BLaER1 (cell line): ENCODE measurements around the gene TEX35.

Experiments used
- H3K27ac ChIP-seq: shearing (Covaris generic); formaldehyde crosslinking; 2 replicates; pipeline ENCODE4 v1.8.1; 2022
- H3K27me3 ChIP-seq: shearing (Covaris generic); formaldehyde crosslinking; 2 replicates; pipeline ENCODE4 v1.8.1; 2022
- H3K36me3 ChIP-seq: shearing (Covaris generic); formaldehyde crosslinking; 2 replicates; pipeline ENCODE4 v1.8.1; 2022
- H3K4me1 ChIP-seq: shearing (Covaris generic); formaldehyde crosslinking; 2 replicates; pipeline ENCODE4 v1.8.1; 2022
- H3K4me2 ChIP-seq: shearing (Covaris generic); formaldehyde crosslinking; 2 replicates; pipeline ENCODE4 v1.8.1; 2022
- H3K4me3 ChIP-seq: shearing (Covaris generic); formaldehyde crosslinking; 2 replicates; pipeline ENCODE4 v1.8.1; 2022
- H3K9ac ChIP-seq: shearing (Covaris generic); formaldehyde crosslinking; 2 replicates; pipeline ENCODE4 v1.8.1; 2022
- H3K9me3 ChIP-seq: shearing (Covaris generic); formaldehyde crosslinking; 2 replicates; pipeline ENCODE4 v1.8.1; 2022
- H4K20me1 ChIP-seq: shearing (Covaris generic); formaldehyde crosslinking; 2 replicates; pipeline ENCODE4 v1.8.1; 2022
- Cebpa-rat ChIP-seq: shearing (Covaris generic); IDR thresholded peaks from 2 replicates; pipeline ENCODE4 v1.8.1; 2022

The TEX35 gene

DNA sequence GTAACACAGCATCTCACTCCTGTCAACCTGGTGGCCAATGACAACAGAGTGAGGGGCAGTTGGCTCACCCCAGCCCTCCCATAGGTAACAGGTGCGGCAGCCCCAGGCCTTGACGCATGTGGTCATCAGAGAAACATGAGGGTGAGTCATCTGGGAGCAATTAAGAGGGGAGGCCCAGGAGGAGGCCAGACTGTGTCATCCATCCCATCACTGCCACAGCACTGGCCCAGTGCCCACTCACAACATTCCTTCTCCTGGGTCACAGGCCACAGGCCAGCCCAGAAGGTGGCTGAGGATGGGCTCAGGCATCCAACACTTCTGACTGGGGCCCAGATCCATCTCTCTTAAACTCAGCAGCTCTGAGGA is 17.1 kb downstream of the TEX35 start:
- H3K27ac ChIP-seq, result no peak overlapping the region
- H3K9ac ChIP-seq, result no peak overlapping the region

DNA sequence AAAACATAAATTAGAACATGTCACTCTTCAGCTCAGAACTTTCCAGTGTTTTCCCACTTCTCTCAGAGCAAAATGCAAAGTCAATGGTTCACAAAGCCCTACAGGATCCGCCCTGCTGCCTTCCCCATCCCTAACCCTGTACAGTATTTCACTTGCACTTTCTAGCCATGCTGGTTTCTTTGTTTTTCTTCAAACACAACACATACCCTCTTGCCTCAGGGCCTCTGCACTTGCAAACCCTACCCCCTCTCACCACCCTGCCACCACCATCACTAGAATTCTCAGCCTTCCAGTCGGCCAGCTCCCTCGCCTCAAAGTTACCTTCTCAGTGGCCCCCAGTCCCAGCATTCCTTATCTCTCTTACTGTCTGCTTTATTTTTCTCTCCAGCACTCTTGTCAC is 17.6 kb downstream of the TEX35 start:
- no peak overlapping the region for H3K9ac ChIP-seq
- no peaks in the 10 kb centered on the region for H3K4me1 ChIP-seq
- no peaks in the 10 kb centered on the region for H3K36me3 ChIP-seq
- H3K4me2 ChIP-seq, result no peak overlapping the region
- no peak overlapping the region for H3K27ac ChIP-seq
- TF ChIP-seq Cebpa-rat, result no peak
- H4K20me1 ChIP-seq, result no peaks in the 10 kb centered on the region
- no peaks in the 10 kb centered on the region for H3K9me3 ChIP-seq
- H3K4me3 ChIP-seq, result no peak overlapping the region
- H3K27me3 ChIP-seq, result no peaks in the 10 kb centered on the region

More for the DNA sequence above, 17.1 kb downstream of the TEX35 start:
- Histone ChIP-seq H3K36me3 (no peaks in the 10 kb centered on the region), H3K27me3 (no peaks in the 10 kb centered on the region), H3K4me1 (no peaks in the 10 kb centered on the region), H3K9me3 (no peaks in the 10 kb centered on the region), H3K4me2 (no peak overlapping the region), H4K20me1 (no peaks in the 10 kb centered on the region), H3K4me3 (no peak overlapping the region)
- no peak for TF ChIP-seq Cebpa-rat

DNA sequence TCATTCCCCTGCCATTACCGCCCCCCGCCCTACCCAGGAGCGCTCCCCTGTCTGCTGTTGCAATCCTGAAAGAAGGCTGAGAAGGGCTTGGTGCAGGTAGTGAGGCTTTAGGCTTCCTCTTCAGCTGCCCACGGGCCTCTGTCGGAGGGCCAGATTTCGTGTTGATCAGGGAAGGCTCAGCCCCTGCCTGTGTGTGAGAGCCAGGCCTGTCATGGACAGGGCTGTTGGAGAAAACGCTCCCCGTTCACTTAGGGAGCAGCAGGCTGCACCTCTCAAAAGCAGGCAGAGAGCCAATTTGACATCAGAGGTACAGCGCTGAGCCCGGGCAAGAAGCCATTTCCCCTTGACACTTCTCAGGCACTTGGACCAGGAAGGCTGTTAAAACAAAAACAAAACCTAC is 19.0 kb downstream of the TEX35 start:
- Histone ChIP-seq H3K9ac (no peak overlapping the region), H4K20me1 (no peaks in the 10 kb centered on the region), H3K36me3 (no peaks in the 10 kb centered on the region), H3K4me1 (no peaks in the 10 kb centered on the region), H3K27me3 (no peaks in the 10 kb centered on the region), H3K9me3 (no peaks in the 10 kb centered on the region), H3K27ac (no peak overlapping the region), H3K4me2 (no peak overlapping the region), H3K4me3 (no peak overlapping the region)
- TF ChIP-seq Cebpa-rat, result no peak

DNA sequence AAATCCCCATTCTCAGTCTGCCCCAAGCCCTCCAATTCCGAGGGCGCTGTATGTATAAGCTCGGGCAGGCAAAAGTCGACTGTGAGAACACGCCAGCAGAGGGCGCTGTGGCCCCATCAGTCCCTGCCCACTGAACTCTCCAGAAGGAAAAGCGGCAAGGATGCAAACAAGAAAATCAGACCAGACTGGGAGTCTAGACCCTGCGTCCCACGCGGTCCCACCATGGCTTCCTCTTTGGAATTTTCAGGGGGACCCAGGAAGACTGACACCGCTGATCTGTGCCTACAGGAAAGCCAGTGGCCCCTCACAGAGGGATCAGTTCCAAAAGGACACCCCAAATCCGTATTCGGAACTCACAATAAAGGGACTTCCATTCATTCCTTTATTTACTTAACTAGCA is 19.5 kb downstream of the TEX35 start:
- Histone ChIP-seq H3K9me3 (no peaks in the 10 kb centered on the region), H3K4me2 (no peak overlapping the region), H3K27me3 (no peaks in the 10 kb centered on the region), H3K4me3 (no peak overlapping the region), H4K20me1 (no peaks in the 10 kb centered on the region), H3K9ac (no peak overlapping the region), H3K4me1 (no peaks in the 10 kb centered on the region), H3K27ac (no peak overlapping the region), H3K36me3 (no peaks in the 10 kb centered on the region)
- no peak for TF ChIP-seq Cebpa-rat

DNA sequence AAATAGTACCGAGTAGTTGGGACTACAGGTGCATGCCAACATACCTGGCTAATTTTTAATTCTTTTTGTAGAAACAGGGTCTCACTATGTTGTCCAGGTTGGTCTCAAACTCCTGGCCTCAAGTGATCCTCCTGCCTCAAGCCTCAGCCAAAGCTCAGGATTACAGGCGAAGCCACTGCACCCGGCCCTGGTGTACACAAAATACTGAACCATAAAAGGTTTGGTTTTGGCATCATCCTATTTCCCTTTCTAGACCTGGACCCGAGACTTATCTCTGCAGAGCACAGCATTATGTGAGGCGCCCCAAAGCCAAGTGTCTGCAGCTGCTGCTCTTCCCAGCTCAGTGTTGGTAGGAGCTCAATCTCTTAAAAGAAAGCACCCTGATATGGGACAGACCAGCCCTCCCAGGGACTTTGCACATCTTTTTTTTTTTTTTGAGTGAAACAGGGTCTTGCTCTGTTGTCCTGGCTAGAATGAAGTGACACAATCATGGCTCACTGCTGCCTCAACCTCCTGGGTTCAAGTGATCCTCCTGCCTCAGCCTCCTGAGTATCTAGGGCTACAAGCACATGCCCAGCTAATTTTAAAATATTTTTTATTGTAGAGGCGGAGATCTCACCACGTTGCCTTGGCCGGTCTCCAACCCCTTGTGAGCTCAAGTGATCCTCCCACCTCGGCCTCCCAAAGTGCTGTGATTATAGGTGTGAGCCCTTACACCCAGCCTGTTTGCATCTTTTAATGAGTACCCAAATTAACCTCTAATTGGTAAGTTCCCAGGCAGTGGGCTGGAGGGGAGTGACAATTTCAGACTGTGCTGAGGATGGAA is 20.4 kb downstream of the TEX35 start:
- no peak for TF ChIP-seq Cebpa-rat
- Histone ChIP-seq H3K4me1 (no peaks in the 10 kb centered on the region), H3K4me3 (no peak overlapping the region), H3K9ac (no peak overlapping the region), H3K27ac (no peak overlapping the region), H4K20me1 (no peaks in the 10 kb centered on the region), H3K27me3 (no peaks in the 10 kb centered on the region), H3K9me3 (no peaks in the 10 kb centered on the region), H3K36me3 (no peaks in the 10 kb centered on the region), H3K4me2 (no peak overlapping the region)

DNA sequence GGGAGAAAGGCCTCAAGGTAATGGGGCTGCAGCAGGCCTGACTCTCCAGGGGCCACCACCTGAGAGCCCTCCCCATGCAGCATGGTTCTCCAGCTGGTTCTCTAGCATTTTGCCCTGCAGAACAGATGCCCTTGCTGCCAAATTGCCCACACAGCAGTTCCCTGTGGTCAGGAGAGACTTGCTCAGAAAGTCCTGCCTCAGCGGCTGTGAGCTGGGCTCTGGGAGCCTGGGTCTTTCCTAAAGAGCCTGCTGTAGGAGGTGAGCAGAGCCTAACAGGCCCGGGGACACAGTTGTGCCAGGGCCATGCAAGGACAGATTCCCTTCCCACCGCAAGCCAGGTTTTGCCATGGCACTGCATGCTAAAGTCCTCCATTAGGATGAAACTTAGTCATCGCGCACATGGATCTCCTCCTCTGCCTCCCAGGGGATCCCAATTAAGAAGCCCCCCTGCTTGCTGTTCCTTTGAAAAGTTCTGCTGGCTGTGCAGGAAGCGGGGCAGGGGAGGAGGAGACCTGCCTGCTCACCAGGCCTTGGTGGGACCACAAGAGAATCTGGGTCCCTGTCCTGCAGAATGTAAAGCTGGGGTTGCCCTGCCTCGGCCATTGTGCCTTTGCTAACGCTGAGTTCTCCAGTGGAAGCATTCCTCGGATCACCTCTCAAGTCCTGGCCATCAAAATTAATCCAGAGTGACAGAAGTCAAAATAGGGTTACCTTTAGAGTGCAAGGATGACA is 21.4 kb downstream of the TEX35 start:
- H3K4me1 ChIP-seq, result no peaks in the 10 kb centered on the region
- H3K4me3 ChIP-seq, result no peak overlapping the region
- no peaks in the 10 kb centered on the region for H3K27me3 ChIP-seq
- TF ChIP-seq Cebpa-rat, result no peak
- no peaks in the 10 kb centered on the region for H3K36me3 ChIP-seq
- H3K4me2 ChIP-seq, result no peak overlapping the region
- no peak overlapping the region for H3K9ac ChIP-seq
- H4K20me1 ChIP-seq, result no peaks in the 10 kb centered on the region
- H3K27ac ChIP-seq, result no peak overlapping the region
- H3K9me3 ChIP-seq, result no peaks in the 10 kb centered on the region

DNA sequence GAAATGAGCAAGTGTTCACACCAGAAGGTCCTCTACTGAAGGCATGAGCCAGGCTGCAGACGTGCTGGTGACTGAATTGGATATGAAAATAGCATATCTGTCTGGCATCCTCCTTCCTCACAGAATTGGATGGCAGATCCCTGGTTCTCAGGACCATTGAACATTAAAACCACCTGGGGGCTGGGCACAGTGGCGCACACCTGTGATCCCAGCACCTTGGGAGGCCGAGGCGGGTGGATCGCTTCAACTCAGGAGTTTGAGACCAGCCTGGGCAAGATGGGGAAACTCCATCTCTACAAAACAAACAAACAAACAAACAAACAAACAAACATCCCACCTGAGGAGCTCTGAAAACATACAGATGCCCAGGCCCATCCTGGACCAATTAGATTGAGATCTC is 23.4 kb downstream of the TEX35 start:
- Histone ChIP-seq H3K4me2 (no peak overlapping the region), H3K9me3 (no peaks in the 10 kb centered on the region), H3K4me1 (no peaks in the 10 kb centered on the region), H3K36me3 (no peaks in the 10 kb centered on the region), H3K27me3 (no peaks in the 10 kb centered on the region), H4K20me1 (no peaks in the 10 kb centered on the region), H3K27ac (no peak overlapping the region), H3K9ac (no peak overlapping the region), H3K4me3 (no peak overlapping the region)
- no peak for TF ChIP-seq Cebpa-rat

DNA sequence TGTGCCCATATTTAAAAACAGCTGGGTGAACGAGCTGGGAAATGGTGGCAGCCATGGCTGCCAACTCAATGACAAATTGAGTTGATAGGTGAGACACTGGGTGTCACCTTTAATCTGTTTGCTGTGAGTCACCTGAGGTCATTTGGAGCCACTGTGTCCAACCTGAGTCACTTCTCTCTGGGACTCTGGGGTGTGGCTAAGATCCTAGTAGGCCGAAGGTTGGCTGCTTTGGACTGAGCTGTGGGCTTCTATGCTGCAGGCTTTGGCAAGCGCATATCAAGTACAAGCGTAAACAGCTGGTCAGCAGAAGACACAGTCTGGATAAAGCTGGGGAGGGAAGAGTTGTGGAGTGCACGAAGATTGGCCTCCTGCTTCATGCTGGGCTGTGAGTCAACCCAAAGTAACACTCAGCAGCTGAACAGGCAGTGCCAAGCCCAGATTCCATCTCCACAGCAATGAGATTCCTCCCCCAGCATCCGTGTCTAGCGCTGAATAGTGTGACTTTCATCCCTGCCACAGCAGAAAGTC is 24.0 kb downstream of the TEX35 start:
- Histone ChIP-seq H3K4me1 (peaks cover 5% of the 10 kb centered on the region), H3K27me3 (no peaks in the 10 kb centered on the region), H3K4me3 (no peak overlapping the region), H4K20me1 (no peaks in the 10 kb centered on the region), H3K36me3 (no peaks in the 10 kb centered on the region), H3K9ac (no peak overlapping the region), H3K4me2 (no peak overlapping the region), H3K9me3 (no peaks in the 10 kb centered on the region), H3K27ac (no peak overlapping the region)
- no peak for TF ChIP-seq Cebpa-rat

DNA sequence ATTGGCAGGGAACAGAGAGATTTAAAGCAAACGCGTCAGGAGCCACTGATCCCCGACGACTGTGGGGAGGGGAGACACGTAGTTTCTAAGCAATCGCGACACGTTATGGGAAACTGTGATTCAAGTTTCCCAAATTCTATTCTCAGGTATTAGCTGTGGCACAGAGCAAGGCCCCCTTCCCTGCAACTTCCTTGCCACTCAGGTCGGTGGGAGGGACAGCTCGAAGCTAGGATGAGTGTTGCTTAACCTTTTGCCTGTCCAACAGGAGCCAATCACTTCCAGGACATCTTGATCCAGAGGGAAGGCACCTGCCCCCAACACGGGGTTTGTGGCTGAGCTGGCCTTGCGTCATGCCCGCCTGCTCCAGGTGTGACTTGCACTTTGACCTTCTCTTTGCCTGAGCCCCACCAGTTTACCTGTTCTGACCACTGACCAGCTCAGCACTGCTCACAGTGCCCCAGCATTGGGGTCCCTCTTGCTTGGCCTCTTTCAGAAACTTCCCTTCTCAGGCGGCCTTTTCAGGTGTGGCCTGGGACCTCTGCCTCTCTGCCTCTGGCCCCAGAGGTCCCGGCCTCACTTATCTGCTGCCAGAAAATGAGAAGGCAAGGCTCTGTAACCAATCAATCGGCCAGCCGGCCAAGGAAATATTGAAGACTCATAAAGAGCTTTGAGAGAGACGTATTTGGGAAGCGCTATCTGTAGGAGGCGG is 24.6 kb downstream of the TEX35 start:
- H3K4me3 ChIP-seq, result no peak overlapping the region
- H3K9ac ChIP-seq, result no peak overlapping the region
- H3K27me3 ChIP-seq, result no peaks in the 10 kb centered on the region
- peaks cover 5% of the 10 kb centered on the region for H3K4me1 ChIP-seq
- no peak for TF ChIP-seq Cebpa-rat
- no peaks in the 10 kb centered on the region for H3K9me3 ChIP-seq
- no peaks in the 10 kb centered on the region for H3K36me3 ChIP-seq
- H4K20me1 ChIP-seq, result no peaks in the 10 kb centered on the region
- H3K27ac ChIP-seq, result no peak overlapping the region
- H3K4me2 ChIP-seq, result no peak overlapping the region
